DND-41 (cell line): ENCODE results near the gene KMT5B.

ENCODE experiments used
- EZH2 ChIP-seq: IDR thresholded peaks from 3 replicates; pipeline ENCODE4 v1.6.1; 2012; ENCODE audit warnings: borderline replicate concordance, low read depth, mild to moderate bottlenecking, moderate library complexity, low read length, inconsistent platforms; ENCODE audit not compliant: severe bottlenecking
- TF ChIP-seq, protein P1 (sequence below): IDR thresholded peaks from 2 replicates; pipeline ENCODE4 v1.5.1; 2012; ENCODE audit warnings: borderline replicate concordance, low read length, moderate library complexity, mild to moderate bottlenecking; ENCODE audit not compliant: poor library complexity, severe bottlenecking; ENCODE audit errors: extremely low read depth

DNA sequence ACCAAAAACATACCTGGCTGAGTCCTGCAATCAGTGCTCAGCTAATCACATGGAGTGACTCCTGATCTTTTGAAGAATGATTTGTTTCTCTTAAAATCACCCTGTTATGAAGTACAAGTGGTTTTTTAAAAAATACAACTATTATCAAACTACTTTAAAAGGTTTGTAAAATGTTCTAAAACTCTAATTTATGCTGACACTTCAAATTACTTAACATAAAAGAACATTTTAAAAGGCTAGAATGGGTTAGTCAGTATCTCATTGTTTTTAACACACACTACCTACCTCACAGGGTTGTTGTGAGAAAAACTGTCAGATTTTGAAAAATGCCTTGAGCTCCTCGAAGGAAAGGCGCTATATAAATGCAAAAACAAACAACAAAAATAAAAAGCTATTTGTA lies 33.2 kb downstream of the KMT5B start:
- TF ChIP-seq, protein P1, sequence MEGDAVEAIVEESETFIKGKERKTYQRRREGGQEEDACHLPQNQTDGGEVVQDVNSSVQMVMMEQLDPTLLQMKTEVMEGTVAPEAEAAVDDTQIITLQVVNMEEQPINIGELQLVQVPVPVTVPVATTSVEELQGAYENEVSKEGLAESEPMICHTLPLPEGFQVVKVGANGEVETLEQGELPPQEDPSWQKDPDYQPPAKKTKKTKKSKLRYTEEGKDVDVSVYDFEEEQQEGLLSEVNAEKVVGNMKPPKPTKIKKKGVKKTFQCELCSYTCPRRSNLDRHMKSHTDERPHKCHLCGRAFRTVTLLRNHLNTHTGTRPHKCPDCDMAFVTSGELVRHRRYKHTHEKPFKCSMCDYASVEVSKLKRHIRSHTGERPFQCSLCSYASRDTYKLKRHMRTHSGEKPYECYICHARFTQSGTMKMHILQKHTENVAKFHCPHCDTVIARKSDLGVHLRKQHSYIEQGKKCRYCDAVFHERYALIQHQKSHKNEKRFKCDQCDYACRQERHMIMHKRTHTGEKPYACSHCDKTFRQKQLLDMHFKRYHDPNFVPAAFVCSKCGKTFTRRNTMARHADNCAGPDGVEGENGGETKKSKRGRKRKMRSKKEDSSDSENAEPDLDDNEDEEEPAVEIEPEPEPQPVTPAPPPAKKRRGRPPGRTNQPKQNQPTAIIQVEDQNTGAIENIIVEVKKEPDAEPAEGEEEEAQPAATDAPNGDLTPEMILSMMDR, result no peak
- no peak for TF ChIP-seq EZH2
